Smooth muscle cell (in vitro differentiated cells): ENCODE results near the gene GEN1. TPM values are rescaled to one million over a fixed set of nuclear protein-coding genes. Genes with fewer than 3 reads are reported as not detected.

ENCODE experiments used
- DNase-seq: peaks from one replicate; lab custom pipeline; 2025; ENCODE audit not compliant: unreplicated experiment; lab: John Stamatoyannopoulos, UW
- H2AFZ ChIP-seq: fragments of 200-600 bp; sonication (generic); 2 replicates; pipeline ENCODE4 v1.6.0; 2016; ENCODE audit warnings: antibody characterized with exemption, low read depth, mild to moderate bottlenecking
- H3F3A ChIP-seq: fragments of 200-600 bp; sonication (generic); 2 replicates; pipeline ENCODE4 v1.6.0; 2017; ENCODE audit warnings: antibody characterized with exemption, low read depth
- H3K27ac ChIP-seq: fragments of 200-600 bp; sonication (generic); 2 replicates; pipeline ENCODE4 v1.5.1; 2016; ENCODE audit warnings: low read depth, mild to moderate bottlenecking
- H3K27me3 ChIP-seq: fragments of 200-600 bp; sonication (generic); 2 replicates; pipeline ENCODE4 v1.6.1; 2016; ENCODE audit warnings: low read depth, mild to moderate bottlenecking
- H3K36me3 ChIP-seq: fragments of 200-600 bp; sonication (generic); 2 replicates; pipeline ENCODE4 v1.5.1; 2016; ENCODE audit warnings: low read depth
- H3K4me1 ChIP-seq: fragments of 200-600 bp; sonication (generic); 2 replicates; pipeline ENCODE4 v1.5.1; 2016; ENCODE audit warnings: low read depth
- H3K4me2 ChIP-seq: fragments of 200-600 bp; sonication (generic); 2 replicates; pipeline ENCODE4 v1.6.0; 2016; ENCODE audit warnings: mild to moderate bottlenecking
- H3K4me3 ChIP-seq: fragments of 200-600 bp; sonication (generic); 2 replicates; pipeline ENCODE4 v1.5.1; 2016; ENCODE audit warnings: mild to moderate bottlenecking
- H3K79me2 ChIP-seq: fragments of 200-600 bp; sonication (generic); 2 replicates; pipeline ENCODE4 v1.6.0; 2016; ENCODE audit warnings: low read depth, mild to moderate bottlenecking
- H3K9ac ChIP-seq: fragments of 200-600 bp; sonication (generic); 2 replicates; pipeline ENCODE4 v1.6.0; 2016; ENCODE audit warnings: low read depth
- H3K9me3 ChIP-seq: fragments of 200-600 bp; sonication (generic); replicated peaks from 2 replicates; pipeline ENCODE4 v1.5.1; 2016; ENCODE audit warnings: low read depth
- H4K20me1 ChIP-seq: fragments of 200-600 bp; sonication (generic); 2 replicates; pipeline ENCODE4 v1.6.0; 2016; ENCODE audit warnings: low read depth
- CTCF ChIP-seq: fragments of 200-600 bp; sonication (generic); IDR thresholded peaks from 2 replicates; pipeline ENCODE4 v1.5.1; 2017; ENCODE audit warnings: borderline replicate concordance, mild to moderate bottlenecking, antibody characterized with exemption; ENCODE audit not compliant: insufficient read depth, poor library complexity, severe bottlenecking
- WGBS: methylation state at CpG from one replicate; pipeline ENCODE4 v1.1.7; 2016; ENCODE audit warnings: low lambda C conversion rate; 5-methylcytosine and 5-hydroxymethylcytosine counted together
- polyA plus RNA-seq: library from polyadenylated mRNA; unstranded; fragments of >200 nt; fragmentation: Nextera tagmentation; extraction: Ambion mirVana; gene quantifications from 2 replicates; pipeline ENCODE4 v1.2.1, GENCODE V29; 2016
- total RNA-seq: library from RNA; depleted of rRNA; stranded (reverse); fragments of >200 nt; gene quantifications from 2 replicates; pipeline ENCODE4 v1.2.3, GENCODE V29; 2014

Gene GEN1
- total and polyA plus RNA-seq, 2 experiments from 2014 or later: 1.1 to 6.7 TPM

GRCh38 chr2:17747684-17748452 is 6.1 kb upstream of the GEN1 start:
- Histone ChIP-seq H3K4me2 (no peak overlapping the region), H3K4me1 (peaks cover 8% of the 10 kb centered on the region), H3K9me3 (no peaks in the 10 kb centered on the region), H4K20me1 (peaks cover 12% of the 10 kb centered on the region), H3K27me3 (no peaks in the 10 kb centered on the region), H3K4me3 (no peak overlapping the region), H3K27ac (no peak overlapping the region), H3K36me3 (peaks cover 5% of the 10 kb centered on the region), H2AFZ (no peak overlapping the region), H3K79me2 (peaks cover 55% of the 10 kb centered on the region), H3F3A (no peaks in the 10 kb centered on the region), H3K9ac (no peak overlapping the region)
- DNase-seq: no peak
- 58% methylated on average over 4 of the region's 4 CpGs for WGBS
- no peak for TF ChIP-seq CTCF

DNA sequence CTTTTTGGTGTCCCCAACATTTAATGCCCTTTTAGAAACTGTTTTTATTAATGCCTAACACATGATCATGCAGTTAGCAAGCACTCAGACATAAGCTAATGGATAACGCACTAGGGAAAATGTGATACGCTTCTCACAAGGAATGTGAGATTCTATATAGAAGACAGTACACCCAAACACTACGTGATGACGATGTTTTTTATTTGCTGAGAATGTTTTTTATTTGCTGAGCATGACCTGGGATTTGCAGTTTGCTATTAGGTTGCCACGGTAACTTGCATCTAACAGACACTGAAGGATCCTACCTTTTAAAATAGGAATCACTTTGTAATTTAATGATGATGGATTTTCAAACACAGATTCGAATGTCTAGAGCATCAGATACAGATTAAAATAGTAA is 5.2 kb upstream of the GEN1 start:
- no peak overlapping the region for H2AFZ ChIP-seq
- H3K4me1 ChIP-seq: peaks cover 8% of the 10 kb centered on the region
- no peak overlapping the region for H3K4me2 ChIP-seq
- WGBS: 91% methylated on average over 6 of the region's 6 CpGs
- TF ChIP-seq CTCF: no peak
- peaks cover 12% of the 10 kb centered on the region for H4K20me1 ChIP-seq
- H3K27ac ChIP-seq: no peak overlapping the region
- DNase-seq: no peak
- H3K4me3 ChIP-seq: no peak overlapping the region
- H3K9me3 ChIP-seq: no peaks in the 10 kb centered on the region
- H3K9ac ChIP-seq: no peak overlapping the region
- peaks cover 3% of the 10 kb centered on the region for H3K36me3 ChIP-seq
- no peaks in the 10 kb centered on the region for H3K27me3 ChIP-seq
- no peaks in the 10 kb centered on the region for H3F3A ChIP-seq
- H3K79me2 ChIP-seq: peaks cover 57% of the 10 kb centered on the region

DNA sequence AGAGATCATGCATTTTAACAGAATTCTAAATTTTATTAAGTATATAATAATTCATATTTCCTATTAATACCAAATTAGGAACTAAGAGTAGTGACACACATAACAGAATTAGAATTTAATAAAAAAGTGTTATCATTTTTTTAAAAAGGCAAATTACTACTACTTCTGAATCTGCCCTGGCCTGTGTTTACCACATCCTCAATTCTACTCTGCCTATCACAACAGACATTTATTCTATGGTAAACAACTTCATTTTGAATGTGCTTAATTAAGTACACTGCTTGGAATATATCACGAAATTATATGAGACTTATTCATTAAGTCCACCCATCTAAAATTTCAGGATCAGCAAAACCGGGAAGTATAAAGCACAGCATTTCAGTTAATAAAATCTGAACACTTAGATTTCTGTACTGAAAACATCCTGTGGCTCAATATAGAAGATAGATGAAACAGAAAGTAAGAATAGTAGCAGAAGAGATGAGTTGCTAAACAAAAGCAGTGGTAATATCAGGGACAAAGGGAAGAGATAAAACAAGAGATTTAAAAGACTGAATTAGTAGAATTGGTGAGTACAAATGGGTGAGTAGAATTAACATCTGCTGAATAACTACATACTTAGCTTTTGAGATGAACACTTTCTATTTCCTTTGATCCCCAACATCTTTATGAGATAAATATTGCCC is 4.0 kb upstream of the GEN1 start:
- no peak for DNase-seq
- 96% methylated on average over 2 of the region's 2 CpGs for WGBS

More for the DNA sequence above, 4.0 kb upstream of the GEN1 start:
- peaks cover 12% of the 10 kb centered on the region for H3K4me1 ChIP-seq
- H3K4me3 ChIP-seq: no peak overlapping the region
- peaks cover 15% of the 10 kb centered on the region for H4K20me1 ChIP-seq
- H3F3A ChIP-seq: no peaks in the 10 kb centered on the region
- H2AFZ ChIP-seq: no peak overlapping the region
- no peak for TF ChIP-seq CTCF
- H3K79me2 ChIP-seq: peaks cover 60% of the 10 kb centered on the region
- H3K36me3 ChIP-seq: no peaks in the 10 kb centered on the region
- no peaks in the 10 kb centered on the region for H3K9me3 ChIP-seq
- no peak overlapping the region for H3K4me2 ChIP-seq
- no peak overlapping the region for H3K27ac ChIP-seq
- H3K9ac ChIP-seq: no peak overlapping the region
- no peaks in the 10 kb centered on the region for H3K27me3 ChIP-seq
